ENCODE results near the gene AHNAK.

AHNAK gene

DNA sequence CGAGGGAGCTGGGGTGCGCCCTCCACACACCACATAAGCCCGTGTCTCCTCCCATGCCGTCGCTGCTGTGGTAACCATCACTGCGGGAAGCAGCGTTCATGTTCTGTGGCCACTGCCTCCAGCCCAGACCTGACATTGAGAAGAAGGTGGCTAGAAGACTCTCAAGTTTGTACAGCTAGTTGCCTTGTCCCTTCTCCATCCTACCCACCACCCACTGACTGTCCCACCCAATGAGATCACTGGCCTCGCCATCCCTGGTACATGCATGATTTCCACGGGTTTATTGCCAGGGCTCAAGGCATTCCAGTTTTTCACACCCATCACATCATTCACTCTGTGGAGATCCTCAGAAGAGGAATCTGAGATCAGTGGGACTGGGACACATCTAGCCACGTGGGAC lies 33.0 kb downstream of the AHNAK start:
- DNase-seq (ENCODE audit: low read depth), result no peak
- H3K4me3 ChIP-seq (replicated peaks; ENCODE audit: low read depth, low read length), result no peak overlapping the region
- TF ChIP-seq, protein P1, sequence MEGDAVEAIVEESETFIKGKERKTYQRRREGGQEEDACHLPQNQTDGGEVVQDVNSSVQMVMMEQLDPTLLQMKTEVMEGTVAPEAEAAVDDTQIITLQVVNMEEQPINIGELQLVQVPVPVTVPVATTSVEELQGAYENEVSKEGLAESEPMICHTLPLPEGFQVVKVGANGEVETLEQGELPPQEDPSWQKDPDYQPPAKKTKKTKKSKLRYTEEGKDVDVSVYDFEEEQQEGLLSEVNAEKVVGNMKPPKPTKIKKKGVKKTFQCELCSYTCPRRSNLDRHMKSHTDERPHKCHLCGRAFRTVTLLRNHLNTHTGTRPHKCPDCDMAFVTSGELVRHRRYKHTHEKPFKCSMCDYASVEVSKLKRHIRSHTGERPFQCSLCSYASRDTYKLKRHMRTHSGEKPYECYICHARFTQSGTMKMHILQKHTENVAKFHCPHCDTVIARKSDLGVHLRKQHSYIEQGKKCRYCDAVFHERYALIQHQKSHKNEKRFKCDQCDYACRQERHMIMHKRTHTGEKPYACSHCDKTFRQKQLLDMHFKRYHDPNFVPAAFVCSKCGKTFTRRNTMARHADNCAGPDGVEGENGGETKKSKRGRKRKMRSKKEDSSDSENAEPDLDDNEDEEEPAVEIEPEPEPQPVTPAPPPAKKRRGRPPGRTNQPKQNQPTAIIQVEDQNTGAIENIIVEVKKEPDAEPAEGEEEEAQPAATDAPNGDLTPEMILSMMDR (IDR thresholded peaks at IDR 0.05; ENCODE audit: low read length, missing control alignments), result no peak

DNA sequence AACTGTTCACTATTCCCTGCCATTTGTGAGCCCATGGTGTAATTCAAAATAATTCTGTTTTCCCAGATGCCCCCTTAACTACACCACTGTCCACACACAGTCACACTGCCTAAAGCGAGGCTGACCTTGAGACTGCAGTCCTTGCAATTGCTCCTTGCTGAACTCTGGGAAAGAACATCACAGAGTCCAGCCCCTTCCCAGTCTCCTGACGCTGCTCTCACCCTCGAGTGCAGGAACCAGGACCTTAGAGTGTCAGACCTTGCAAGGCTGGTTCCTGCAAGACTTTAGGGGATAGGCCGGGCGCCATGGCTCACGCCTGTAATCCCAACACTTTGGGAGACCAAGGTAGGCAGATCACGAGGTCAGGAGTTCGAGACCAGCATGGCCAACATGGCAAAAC lies 33.6 kb downstream of the AHNAK start:
- H3K4me3 ChIP-seq (replicated peaks; ENCODE audit: low read depth, low read length), result no peak overlapping the region
- TF ChIP-seq, protein P1 (IDR thresholded peaks at IDR 0.05; ENCODE audit: low read length, missing control alignments), result no peak
- no peak for DNase-seq (ENCODE audit: low read depth)

DNA sequence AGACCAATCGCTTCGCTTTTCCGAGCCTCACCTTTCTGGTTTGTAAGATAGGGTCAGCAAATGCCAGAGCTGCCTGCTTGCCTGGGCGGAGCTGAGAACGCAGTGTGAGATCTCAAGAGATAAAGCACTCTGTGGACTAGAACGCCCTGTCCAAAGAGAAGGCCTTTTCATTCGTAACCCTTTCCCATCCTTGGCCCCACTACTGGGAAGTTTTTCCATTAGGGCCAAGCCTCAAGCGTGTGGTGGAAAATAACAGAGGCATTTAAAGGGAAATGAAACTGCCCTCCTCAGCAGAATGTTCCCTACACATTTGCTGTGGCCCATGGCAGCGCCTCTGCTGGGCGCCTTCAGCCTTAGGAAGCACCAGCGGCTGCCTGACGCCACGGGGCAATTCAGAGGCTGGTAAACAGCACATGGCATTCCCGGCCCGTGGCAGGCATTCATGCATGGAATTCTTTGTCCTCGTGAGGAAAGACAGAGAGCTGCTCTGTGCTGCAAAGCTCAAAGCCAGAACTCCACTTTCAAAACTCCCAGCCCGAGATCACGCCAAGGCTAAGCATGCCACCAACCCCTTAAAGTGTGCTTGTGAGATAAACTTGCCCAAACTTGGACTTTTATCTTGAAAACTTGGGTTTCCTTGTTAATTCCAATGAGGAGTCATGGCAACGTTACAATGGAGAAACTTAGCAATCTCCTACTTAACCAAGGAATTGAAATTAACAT lies 38.1 kb downstream of the AHNAK start:
- no peak overlapping the region for H3K4me3 ChIP-seq (replicated peaks; ENCODE audit: low read depth, low read length)
- TF ChIP-seq, protein P1 (IDR thresholded peaks at IDR 0.05; ENCODE audit: low read length, missing control alignments), result peak; percentile 34
- DNase-seq (ENCODE audit: low read depth), result peak; percentile 39

DNA sequence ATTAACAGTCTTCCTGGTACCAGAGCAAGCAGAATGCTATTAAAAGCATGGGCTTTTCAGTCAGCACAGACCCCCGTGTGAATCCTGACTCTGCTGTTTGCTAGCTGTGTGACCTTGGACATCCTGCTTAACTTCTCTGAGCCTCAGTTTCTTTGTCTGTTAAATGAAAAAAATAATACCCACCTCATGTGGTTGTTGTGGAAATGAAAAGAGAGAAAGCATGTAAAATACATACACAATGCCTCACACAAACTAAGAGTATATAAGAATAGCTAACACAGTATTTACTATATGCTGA lies 39.5 kb downstream of the AHNAK start:
- DNase-seq (ENCODE audit: low read depth), result no peak
- TF ChIP-seq, protein P1 (IDR thresholded peaks at IDR 0.05; ENCODE audit: low read length, missing control alignments), result no peak
- H3K4me3 ChIP-seq (replicated peaks; ENCODE audit: low read depth, low read length), result no peak overlapping the region

DNA sequence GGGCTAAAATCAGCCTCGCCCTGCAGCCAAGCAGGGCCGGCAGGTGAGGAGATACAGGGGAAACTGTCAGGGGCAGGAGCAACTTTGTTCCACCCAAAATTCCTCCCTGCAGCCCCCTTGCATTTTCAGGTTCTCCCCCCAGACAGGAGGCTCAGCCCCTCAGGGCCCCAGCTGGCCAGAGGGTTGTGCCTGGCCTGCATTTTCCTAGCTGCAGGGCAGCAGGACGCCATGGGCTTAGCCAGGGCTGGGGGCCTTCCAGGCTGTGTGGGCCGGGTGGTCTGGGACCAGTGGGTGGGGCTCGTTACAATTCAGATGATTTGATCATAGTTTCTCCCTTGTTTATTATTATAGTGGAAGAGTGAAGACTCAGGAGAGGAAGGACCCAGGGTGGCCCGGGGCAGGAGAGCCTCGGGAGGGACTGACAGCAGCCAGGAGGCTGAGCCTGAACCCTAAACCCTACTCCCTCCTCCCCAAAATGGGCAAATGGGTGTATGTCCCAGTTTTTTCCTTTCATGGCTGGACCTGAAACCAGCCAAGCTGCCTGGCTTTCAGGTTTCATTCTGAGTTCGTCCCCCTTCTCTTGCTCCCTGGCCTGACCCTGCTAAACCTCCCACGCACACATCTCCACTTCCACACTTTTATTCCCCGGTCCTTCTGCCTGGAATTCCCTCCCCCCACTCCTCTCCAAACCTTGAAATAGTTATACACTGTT lies 40.0 kb downstream of the AHNAK start:
- TF ChIP-seq, protein P1 (IDR thresholded peaks at IDR 0.05; ENCODE audit: low read length, missing control alignments), result no peak
- no peak overlapping the region for H3K4me3 ChIP-seq (replicated peaks; ENCODE audit: low read depth, low read length)
- DNase-seq (ENCODE audit: low read depth), result no peak

DNA sequence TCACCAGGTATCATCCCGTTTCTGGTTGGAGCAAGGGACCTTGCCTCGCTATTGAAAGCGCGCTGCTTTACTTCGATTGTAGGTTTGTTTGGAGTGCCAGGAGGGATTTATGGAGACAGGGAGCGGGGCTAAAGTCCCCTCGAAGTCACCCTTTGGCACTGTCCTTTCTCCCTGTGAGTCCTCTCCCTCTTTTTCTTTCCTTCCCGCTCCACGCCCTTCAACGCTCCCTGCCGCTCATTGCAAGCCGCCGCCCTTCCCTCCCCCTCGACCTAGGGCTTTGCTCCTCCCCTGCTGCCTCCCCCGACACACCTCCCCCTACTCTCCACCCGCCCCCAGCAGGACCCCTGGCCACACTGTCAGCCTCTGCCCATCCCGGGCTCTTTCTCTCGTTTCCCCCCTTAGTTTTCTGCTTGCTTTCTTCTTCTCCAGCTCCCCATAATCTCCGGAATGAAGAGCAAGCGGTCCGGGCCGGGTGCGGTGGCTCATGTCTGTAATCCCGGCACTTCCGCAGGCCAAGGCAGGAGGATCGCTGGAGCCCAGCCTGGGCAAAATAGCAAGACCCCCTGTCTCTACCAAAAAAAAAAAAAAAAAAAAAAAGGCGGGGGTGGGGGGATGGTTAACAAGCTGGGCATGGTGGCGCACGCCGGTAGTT lies 41.0 kb downstream of the AHNAK start:
- no peak for DNase-seq (ENCODE audit: low read depth)
- H3K4me3 ChIP-seq (replicated peaks; ENCODE audit: low read depth, low read length), result peak overlapping the region; percentile 19
- TF ChIP-seq, protein P1 (IDR thresholded peaks at IDR 0.05; ENCODE audit: low read length, missing control alignments), result no peak
